H9 (cell line): Measurements from ENCODE around the gene PSMD6. TPM values are rescaled to one million over a fixed set of nuclear protein-coding genes. Genes with fewer than 3 reads are reported as not detected.

ENCODE experiments used
- DNase-seq: peaks from one replicate; pipeline ENCODE4 v3.0.0-alpha.2; 2017
- H2AFZ ChIP-seq: one replicate; pipeline ENCODE4 v1.6.1; 2013; ENCODE audit warnings: mild to moderate bottlenecking, low read length, control low read depth, moderate library complexity
- H2AK5ac ChIP-seq: 2 replicates; pipeline ENCODE4 v1.6.1; 2013; ENCODE audit warnings: low read length, control low read depth, mixed read lengths; ENCODE audit not compliant: insufficient read length
- H2BK120ac ChIP-seq: one replicate; pipeline ENCODE4 v1.6.1; 2013; ENCODE audit warnings: low read depth, mild to moderate bottlenecking, low read length, control low read depth, inconsistent platforms; ENCODE audit not compliant: poor library complexity, severe bottlenecking
- H2BK12ac ChIP-seq: 2 replicates; pipeline ENCODE4 v1.6.1; 2013; ENCODE audit warnings: low read length, control low read depth, mixed read lengths, low read depth; ENCODE audit not compliant: insufficient read length
- H2BK15ac ChIP-seq: 2 replicates; pipeline ENCODE4 v1.6.1; 2013; ENCODE audit warnings: low read depth, low read length, control low read depth
- H2BK20ac ChIP-seq: one replicate; pipeline ENCODE4 v1.6.1; 2013; ENCODE audit warnings: low read depth, mild to moderate bottlenecking, low read length, control low read depth, inconsistent platforms; ENCODE audit not compliant: poor library complexity, severe bottlenecking
- H2BK5ac ChIP-seq: 2 replicates; pipeline ENCODE4 v1.6.1; 2013; ENCODE audit warnings: low read length, control low read depth, mixed read lengths; ENCODE audit not compliant: insufficient read length
- H3K14ac ChIP-seq: 2 replicates; pipeline ENCODE4 v1.6.1; 2013; ENCODE audit warnings: low read length, control low read depth; ENCODE audit not compliant: insufficient read depth
- H3K18ac ChIP-seq: 2 replicates; pipeline ENCODE4 v1.6.1; 2013; ENCODE audit warnings: low read depth, mild to moderate bottlenecking, mixed read lengths, low read length, control low read depth; ENCODE audit not compliant: insufficient read length
- H3K23ac ChIP-seq: 2 replicates; pipeline ENCODE4 v1.6.1; 2013; ENCODE audit warnings: low read length, control low read depth, mixed read lengths, low read depth; ENCODE audit not compliant: insufficient read length
- H3K23me2 ChIP-seq: 2 replicates; pipeline ENCODE4 v1.6.1; 2013; ENCODE audit warnings: low read depth, mild to moderate bottlenecking, mixed read lengths, low read length, control low read depth; ENCODE audit not compliant: insufficient read length, poor library complexity, severe bottlenecking
- H3K27ac ChIP-seq: 2 replicates; pipeline ENCODE4 v1.5.1; 2013; ENCODE audit warnings: low read length, control low read depth, mixed read lengths, low read depth; ENCODE audit not compliant: insufficient read length
- H3K27me3 ChIP-seq: 2 replicates; pipeline ENCODE4 v1.6.1; 2013; ENCODE audit warnings: low read length, control low read depth, inconsistent platforms; ENCODE audit not compliant: insufficient read depth
- H3K4ac ChIP-seq: 2 replicates; pipeline ENCODE4 v1.6.1; 2013; ENCODE audit warnings: low read depth, mild to moderate bottlenecking, control low read depth, inconsistent platforms, low read length, moderate library complexity
- H3K4me1 ChIP-seq: 2 replicates; pipeline ENCODE4 v1.6.1; 2013; ENCODE audit warnings: low read length, control low read depth, inconsistent platforms; ENCODE audit not compliant: insufficient read depth
- H3K4me2 ChIP-seq: 2 replicates; pipeline ENCODE4 v1.6.1; 2013; ENCODE audit warnings: low read length, control low read depth, mixed read lengths; ENCODE audit not compliant: insufficient read length, insufficient read depth
- H3K56ac ChIP-seq: 2 replicates; pipeline ENCODE4 v1.6.1; 2013; ENCODE audit warnings: low read depth, mild to moderate bottlenecking, mixed read lengths, low read length, control low read depth; ENCODE audit not compliant: insufficient read length
- H3K79me1 ChIP-seq: 2 replicates; pipeline ENCODE4 v1.6.1; 2013; ENCODE audit warnings: low read depth, mild to moderate bottlenecking, moderate library complexity, low read length, control low read depth, inconsistent platforms; ENCODE audit not compliant: insufficient read depth, poor library complexity, severe bottlenecking
- H3K79me2 ChIP-seq: 2 replicates; pipeline ENCODE4 v1.6.1; 2013; ENCODE audit warnings: low read length, control low read depth, inconsistent platforms; ENCODE audit not compliant: insufficient read depth
- H3K9ac ChIP-seq: 2 replicates; pipeline ENCODE4 v1.6.1; 2013; ENCODE audit warnings: low read length, control low read depth, mixed read lengths; ENCODE audit not compliant: insufficient read length; ENCODE audit errors: extremely low read depth
- H3K9me3 ChIP-seq: one replicate; pipeline ENCODE4 v1.6.1; 2013; ENCODE audit warnings: low read depth, low read length, inconsistent platforms; ENCODE audit not compliant: control insufficient read depth
- H3T11ph ChIP-seq: one replicate; pipeline ENCODE4 v1.6.1; 2013; ENCODE audit warnings: mild to moderate bottlenecking, low read length, control low read depth, inconsistent platforms
- H4K20me1 ChIP-seq: one replicate; pipeline ENCODE4 v1.6.1; 2013; ENCODE audit not compliant: control insufficient read depth, insufficient read length, insufficient read depth
- H4K5ac ChIP-seq: 2 replicates; pipeline ENCODE4 v1.6.1; 2013; ENCODE audit warnings: low read depth, mild to moderate bottlenecking, mixed read lengths, low read length, control low read depth; ENCODE audit not compliant: insufficient read length
- H4K8ac ChIP-seq: replicated peaks from 2 replicates; pipeline ENCODE4 v1.6.1; 2013; ENCODE audit warnings: low read length, control low read depth, mixed read lengths, low read depth; ENCODE audit not compliant: insufficient read length
- H4K91ac ChIP-seq: 2 replicates; pipeline ENCODE4 v1.6.1; 2013; ENCODE audit warnings: low read depth, mild to moderate bottlenecking, moderate library complexity, mixed read lengths, low read length, control low read depth; ENCODE audit not compliant: insufficient read length
- H3K27ac Mint-ChIP-seq, 3 experiments: 2 replicates in 2 of 3; 3 replicates in 1 of 3; pipeline ENCODE4 v1.8.0; 2020 to 2021; ENCODE audit warnings: mixed read lengths in 3 of 3, mild to moderate bottlenecking in 1 of 3, moderate library complexity in 1 of 3
- H3K27me3 Mint-ChIP-seq: 2 replicates; pipeline ENCODE4 v1.8.0; 2021; ENCODE audit warnings: low read depth, mild to moderate bottlenecking, moderate library complexity, mixed read lengths
- H3K36me3 Mint-ChIP-seq, 3 experiments: 2 replicates in 2 of 3; 3 replicates in 1 of 3; pipeline ENCODE4 v1.8.0; 2020 to 2021; ENCODE audit warnings: low read depth in 3 of 3, mixed read lengths in 3 of 3; ENCODE audit not compliant: insufficient read depth in 1 of 3
- H3K4me1 Mint-ChIP-seq, 2 experiments: 2 replicates each; pipeline ENCODE4 v1.8.0; 2020; ENCODE audit warnings: mixed read lengths in 2 of 2
- H3K4me3 Mint-ChIP-seq, 2 experiments: 2 replicates in 1 of 2; 3 replicates in 1 of 2; pipeline ENCODE4 v1.8.0; 2020 to 2021; ENCODE audit warnings: mild to moderate bottlenecking in 2 of 2, mixed read lengths in 2 of 2, moderate library complexity in 1 of 2
- H3K9me3 Mint-ChIP-seq, 2 experiments: 2 replicates in 1 of 2; 3 replicates in 1 of 2; pipeline ENCODE4 v1.8.0; 2020; ENCODE audit warnings: mild to moderate bottlenecking in 2 of 2, mixed read lengths in 2 of 2, moderate library complexity in 1 of 2
- WGBS: extraction: QIAGEN DNeasy Blood & Tissue Kit; methylation state at CpG from one replicate; pipeline ENCODE4 v1.1.7; 2013; ENCODE audit warnings: missing lambda C conversion rate, low lambda C conversion rate, mixed read lengths; ENCODE audit not compliant: insufficient read length; ENCODE audit errors: extremely low coverage; 5-methylcytosine and 5-hydroxymethylcytosine counted together
- total RNA-seq: library from RNA; stranded (reverse); gene quantifications from 2 replicates; pipeline ENCODE4 v1.2.1, GENCODE V29; 2021
- TF ChIP-seq, protein P1 (sequence below): fragments of 200-600 bp; sonication (generic); conservative IDR thresholded peaks from 3 replicates; pipeline ENCODE4 v1.8.0; 2021; ENCODE audit warnings: antibody characterized with exemption, mild to moderate bottlenecking

Gene PSMD6
- total RNA-seq, 1 experiment from 2014 or later = 112 TPM

DNA sequence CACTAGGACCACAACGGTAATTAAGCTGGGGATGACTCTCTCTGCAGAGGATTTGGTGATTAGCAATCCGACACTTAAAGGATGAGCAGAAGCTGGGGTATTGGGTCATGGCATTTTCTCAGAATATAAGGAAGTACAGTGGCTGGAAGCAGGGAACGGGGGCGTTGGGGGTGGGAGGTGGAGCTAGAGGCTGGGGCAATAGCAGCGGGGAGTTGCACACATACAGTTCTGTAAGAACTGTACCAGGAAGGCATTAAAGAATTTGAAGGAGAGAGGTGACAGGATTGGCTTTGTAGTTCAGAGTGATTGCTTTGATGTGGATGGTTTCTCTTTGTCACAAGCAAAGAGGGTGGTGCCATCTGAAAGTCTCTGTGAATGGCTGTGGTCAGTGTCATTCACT lies 28.2 kb downstream of the PSMD6 start:
- Histone ChIP-seq H3K23me2 (no peaks in the 10 kb centered on the region), H3K4ac (no peak overlapping the region), H3K56ac (no peak overlapping the region), H2AK5ac (no peak overlapping the region), H3K18ac (no peak overlapping the region), H3K9ac (no peak overlapping the region), H4K91ac (no peak overlapping the region), H3K79me1 (no peaks in the 10 kb centered on the region), H3K14ac (no peak overlapping the region), H3T11ph (no peak overlapping the region), H4K20me1 (no peaks in the 10 kb centered on the region), H2BK20ac (no peak overlapping the region), H4K5ac (no peak overlapping the region), H2BK15ac (no peak overlapping the region), H2BK5ac (no peak overlapping the region), H2BK12ac (no peak overlapping the region), H2BK120ac (no peak overlapping the region), H3K4me2 (no peak overlapping the region), H4K8ac (no peak overlapping the region), H3K9me3 (no peaks in the 10 kb centered on the region), H2AFZ (no peak overlapping the region), H3K23ac (no peak overlapping the region), H3K4me1 (no peaks in the 10 kb centered on the region), H3K79me2 (no peaks in the 10 kb centered on the region), H3K27me3 (no peaks in the 10 kb centered on the region), H3K27ac (no peak overlapping the region)
- no CpG with 5 or more reads among the region's 5 CpGs for WGBS
- Mint-ChIP-seq H3K27me3 (no peaks in the 10 kb centered on the region), H3K4me3 (no peak overlapping the region), H3K4me1 (peaks cover 12 to 21% of the 10 kb centered on the region in 2 experiments), H3K27ac (peak overlapping the region in 1 of 3 experiments; percentile 1; a peak in 3 of 7 replicates), H3K36me3 (peaks cover 17 to 49% (median 28%) of the 10 kb centered on the region in 3 experiments; a peak in 6 of 7 replicates), H3K9me3 (no peaks in the 10 kb centered on the region)
- TF ChIP-seq, protein P1, sequence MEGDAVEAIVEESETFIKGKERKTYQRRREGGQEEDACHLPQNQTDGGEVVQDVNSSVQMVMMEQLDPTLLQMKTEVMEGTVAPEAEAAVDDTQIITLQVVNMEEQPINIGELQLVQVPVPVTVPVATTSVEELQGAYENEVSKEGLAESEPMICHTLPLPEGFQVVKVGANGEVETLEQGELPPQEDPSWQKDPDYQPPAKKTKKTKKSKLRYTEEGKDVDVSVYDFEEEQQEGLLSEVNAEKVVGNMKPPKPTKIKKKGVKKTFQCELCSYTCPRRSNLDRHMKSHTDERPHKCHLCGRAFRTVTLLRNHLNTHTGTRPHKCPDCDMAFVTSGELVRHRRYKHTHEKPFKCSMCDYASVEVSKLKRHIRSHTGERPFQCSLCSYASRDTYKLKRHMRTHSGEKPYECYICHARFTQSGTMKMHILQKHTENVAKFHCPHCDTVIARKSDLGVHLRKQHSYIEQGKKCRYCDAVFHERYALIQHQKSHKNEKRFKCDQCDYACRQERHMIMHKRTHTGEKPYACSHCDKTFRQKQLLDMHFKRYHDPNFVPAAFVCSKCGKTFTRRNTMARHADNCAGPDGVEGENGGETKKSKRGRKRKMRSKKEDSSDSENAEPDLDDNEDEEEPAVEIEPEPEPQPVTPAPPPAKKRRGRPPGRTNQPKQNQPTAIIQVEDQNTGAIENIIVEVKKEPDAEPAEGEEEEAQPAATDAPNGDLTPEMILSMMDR = no peak
- no peak for DNase-seq
